ENCODE measurements around the gene NR3C2. TPM values are rescaled to one million over a fixed set of nuclear protein-coding genes. Genes with fewer than 3 reads are reported as not detected.

The NR3C2 gene
- total RNA-seq, 2 experiments from 2014 or later: 3.1 to 3.3 TPM

- ChIA-PET CTCF (no interaction called here), POLR2A (no interaction called here)
These were observed 393.6 kb downstream of the NR3C2 start for GRCh38 chr4:148048598-148048997.

- POLR2A ChIA-PET: interaction anchor here (1.1 kb wide), 1 partner anchor 428 kb away, joined by 3 read pairs; the partner anchor contains the start of gene TMEM184C
These were observed 397.3 kb downstream of the NR3C2 start for GRCh38 chr4:148044912-148045352.

DNA sequence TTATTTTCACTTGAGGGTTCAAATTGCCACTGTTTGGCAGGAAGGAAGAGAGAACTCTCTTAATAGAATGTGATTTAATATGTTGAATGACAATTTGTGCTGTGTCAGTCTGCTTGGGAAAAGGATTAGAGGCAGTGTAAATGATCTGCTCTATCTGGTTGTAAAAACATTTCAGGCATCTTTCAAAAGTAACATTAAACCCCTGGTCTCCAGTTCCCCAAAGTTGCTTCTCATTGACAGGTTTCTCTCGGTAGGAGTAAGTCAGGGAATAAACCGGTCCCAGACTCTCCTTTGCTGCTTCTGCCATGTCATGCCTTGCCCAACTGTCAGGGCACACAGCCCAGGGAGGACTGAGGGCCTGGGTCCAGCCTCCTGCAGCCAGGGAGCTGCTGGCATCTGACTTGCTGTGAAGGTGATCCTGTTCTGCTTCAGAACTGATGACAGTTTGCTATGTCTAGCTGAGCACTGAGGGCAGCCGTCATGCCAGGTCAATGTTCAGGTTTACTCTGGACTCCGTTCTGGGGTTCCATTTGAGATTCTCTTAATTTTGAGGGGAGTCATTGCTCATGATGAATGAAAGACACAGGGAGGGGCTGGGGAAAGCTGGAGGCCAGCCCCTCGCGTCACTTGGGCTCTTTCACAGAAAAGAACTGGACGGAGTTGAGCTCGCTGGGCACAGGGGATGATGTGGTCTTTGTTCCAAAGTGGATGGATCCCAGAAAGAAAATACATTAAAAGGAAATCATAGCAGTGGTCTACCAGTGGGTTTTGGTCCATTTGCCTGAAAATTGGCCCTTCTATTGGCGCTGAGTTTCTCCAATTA lies 397.9 kb downstream of the NR3C2 start:
- CTCF ChIA-PET: no interaction called here

More at GRCh38 chr4:148044912-148045352, 397.3 kb downstream of the NR3C2 start:
- CTCF ChIA-PET: no interaction called here

DNA sequence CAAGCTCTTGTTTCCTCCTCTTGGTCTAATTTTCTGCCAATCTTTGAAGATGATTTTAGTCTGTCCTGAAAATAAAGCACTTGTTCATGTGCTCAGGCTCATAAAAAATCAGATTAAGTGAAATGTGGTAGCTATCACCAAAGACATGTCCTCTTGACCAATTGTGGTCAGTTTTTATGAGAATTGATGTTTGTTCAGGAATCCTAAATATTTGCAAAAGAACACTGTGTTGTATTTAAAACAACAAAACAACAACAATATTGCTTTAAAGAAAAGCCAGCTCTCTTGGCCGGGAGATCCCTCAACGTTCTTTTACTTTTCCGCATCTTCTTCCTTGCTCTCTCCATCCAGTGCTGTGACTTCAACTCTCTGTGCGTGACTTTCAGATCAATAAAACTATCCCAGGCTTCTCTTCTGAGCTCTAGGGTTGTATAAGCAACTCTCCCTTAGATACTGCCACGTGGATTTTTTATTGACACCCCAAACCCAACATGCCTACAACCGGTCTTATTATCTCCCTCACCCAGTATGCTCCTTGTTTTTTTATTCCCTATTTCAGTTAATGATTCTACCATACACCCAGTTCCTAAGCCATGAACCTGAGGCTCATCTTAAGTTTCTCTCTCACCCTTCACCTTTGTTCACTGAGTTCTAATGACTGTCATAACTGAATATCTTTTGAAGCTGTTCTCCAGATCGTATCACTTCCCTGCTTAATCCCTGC lies 400.4 kb downstream of the NR3C2 start:
- ChIA-PET CTCF (interaction anchor here (0.5 to 1.0 kb wide), 2 partner anchors 18 to 385 kb away, joined by 3 to 4 read pairs; no protein-coding TSS in a partner anchor), POLR2A (interaction anchor here (0.9 kb wide), 1 partner anchor 20 kb away, joined by 3 read pairs; no protein-coding TSS in a partner anchor)

More for the DNA sequence above, 397.9 kb downstream of the NR3C2 start:
- POLR2A ChIA-PET: interaction anchor here (1.1 kb wide), 1 partner anchor 427 kb away, joined by 3 read pairs; the partner anchor contains the start of gene TMEM184C

- ChIA-PET POLR2A (interaction anchor here (0.5 kb wide), 1 partner anchor 271 kb away, joined by 4 read pairs; no protein-coding TSS in a partner anchor), CTCF (no interaction called here)
These were observed 407.4 kb downstream of the NR3C2 start for GRCh38 chr4:148034813-148035212.

- CTCF ChIA-PET: no interaction called here
- POLR2A ChIA-PET: no interaction called here
These were observed 411.9 kb downstream of the NR3C2 start for GRCh38 chr4:148030193-148030873.

DNA sequence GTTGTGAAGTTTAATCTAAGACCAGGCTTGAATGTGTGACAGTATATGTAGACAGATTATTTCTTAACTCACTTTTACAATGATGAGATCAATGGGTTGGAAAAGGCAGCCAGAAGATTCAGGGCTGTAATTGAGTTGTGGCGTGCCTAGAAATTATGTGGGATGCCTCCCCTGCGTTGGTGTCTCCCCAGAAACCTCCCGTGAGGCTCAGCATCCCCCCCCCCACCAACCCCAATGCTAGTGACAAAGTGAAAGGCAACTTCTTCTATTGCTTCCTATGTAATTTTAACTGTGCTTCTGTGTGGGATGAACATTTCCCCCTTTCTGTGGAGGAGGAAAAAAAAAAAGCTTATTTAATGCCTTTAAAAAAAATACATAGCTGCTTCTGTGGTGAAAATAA lies 412.4 kb downstream of the NR3C2 start:
- ChIA-PET CTCF (interaction anchor here (1.0 kb wide), 1 partner anchor 163 kb away, joined by 3 read pairs; no protein-coding TSS in a partner anchor), POLR2A (no interaction called here)
